Upper lobe of left lung (tissue), 4 donors: ENCODE measurements around the gene SERGEF.

Experiments
- CTCF ChIP-seq, 6 experiments: fragments of 450-650 bp in 4 of 6; fragments of 200-600 bp in 2 of 6; sonication (generic) in 2 of 6; IDR thresholded peaks; one replicate each; pipeline ENCODE4 v1.5.1; 2016 to 2019; ENCODE audit warnings: antibody characterized with exemption in 6 of 6
- EP300 ChIP-seq, 4 donors: sonication (generic); formaldehyde crosslinking; IDR thresholded peaks; one replicate each; pipeline ENCODE4 v1.5.1; 2017; ENCODE audit warnings: antibody characterized with exemption in 4 of 4, control low read depth in 2 of 4
- POLR2A ChIP-seq, 4 donors: fragments of 450-650 bp; IDR thresholded peaks; one replicate each; pipeline ENCODE4 v1.5.1; 2016 to 2017; ENCODE audit warnings: antibody characterized with exemption in 4 of 4, mild to moderate bottlenecking in 2 of 4
- POLR2AphosphoS5 ChIP-seq, 2 donors: sonication (generic); formaldehyde crosslinking; IDR thresholded peaks; one replicate each; pipeline ENCODE4 v1.5.1; 2017; ENCODE audit warnings: antibody characterized with exemption in 2 of 2

- TF ChIP-seq CTCF (IDR thresholded peaks at IDR 0.05): no peak
- no peak for TF ChIP-seq POLR2A (IDR thresholded peaks at IDR 0.05)
- TF ChIP-seq EP300 (IDR thresholded peaks at IDR 0.05): no peak
- TF ChIP-seq POLR2AphosphoS5 (IDR thresholded peaks at IDR 0.05): no peak
Observed at GRCh38 chr11:17845431-17845881, 167.4 kb downstream of the SERGEF start.
